Sciatic nerve (tissue), 2 donors: ENCODE measurements around the gene CCDC169. TPM values are rescaled to one million over a fixed set of nuclear protein-coding genes. Genes with fewer than 3 reads are reported as not detected.
A peak's percentile ranks its signal among the peaks of the same experiment; 100 is the strongest.
"Not testable (repeated sequence)": the region's sequence is repeated elsewhere in the genome, so short reads cannot be mapped to it uniquely, and the experiment has no call there.

Source experiments
- ATAC-seq: fragments of 200-7000 bp; cut with Tn5 transposase; one replicate; pipeline ENCODE4 v1.9.1; 2020; ENCODE audit warnings: mild to moderate bottlenecking, moderate library complexity
- DNase-seq: peaks from one replicate; pipeline ENCODE4 v3.0.0-alpha.2; 2020; ENCODE audit warnings: low spot score
- intact Hi-C: fragments of 100-400 bp; cut with DNase I; formaldehyde crosslinking; loops from one replicate; pipeline ENCODE4 v1.14.2; 2022
- total RNA-seq: library from RNA; stranded (reverse); fragmentation: NEBNext Ultra II Directional; extraction: Animal tissue kit (Norgen Biotek cat#: 25700); gene quantifications from one replicate; pipeline ENCODE4 v1.2.1, GENCODE V29; 2021
- donor health status: DM: no; HTN: no; CAD: no.
- donor health status: DM: no; HTN: no; CAD: no.

CCDC169 gene
- 0.89 TPM for total RNA-seq

- intact Hi-C loops = no loop called here
- DNase-seq = peak; percentile 80
- ATAC-seq = peak; percentile 93
Measured at GRCh38 chr13:36297366-36298338, at the start of gene CCDC169. Gene CCDC169 (minus strand): TSS chr13:36297814. CDS start chr13:36297719, 95 bp downstream.

GRCh38 chr13:36346222-36347083, 48.8 kb upstream of the CCDC169 start, which contains the start of gene SPART:
Gene SPART (minus strand): TSS chr13:36346394. CDS start chr13:36335830, 10,564 bp downstream.
- intact Hi-C loops = no loop called here
- ATAC-seq (peak; percentile 93), DNase-seq (peak; percentile 97)

- peak; percentile 83 for ATAC-seq
- intact Hi-C loops = no loop called here
Measured at GRCh38 chr13:36345438-36346221, 48.0 kb upstream of the CCDC169 start.

GRCh38 chr13:36344886-36345437, 47.3 kb upstream of the CCDC169 start:
- intact Hi-C loops = no loop called here
- no peak for DNase-seq
- no peak for ATAC-seq

More at GRCh38 chr13:36345438-36346221, 48.0 kb upstream of the CCDC169 start:
- peak; percentile 87 for DNase-seq

GRCh38 chr13:36344173-36344572, 46.6 kb upstream of the CCDC169 start:
- intact Hi-C loops = no loop called here
- no peak for DNase-seq
- ATAC-seq = no peak

GRCh38 chr13:36343766-36344165, 46.2 kb upstream of the CCDC169 start:
- DNase-seq = no peak
- intact Hi-C loops = no loop called here
- no peak for ATAC-seq

- no peak for ATAC-seq
- DNase-seq = no peak
- intact Hi-C loops = no loop called here
Measured at GRCh38 chr13:36342715-36343114, 45.1 kb upstream of the CCDC169 start.

- intact Hi-C loops = no loop called here
- DNase-seq (no peak), ATAC-seq (no peak)
Measured at GRCh38 chr13:36341718-36342117, 44.1 kb upstream of the CCDC169 start.

GRCh38 chr13:36339600-36340155, 42.1 kb upstream of the CCDC169 start:
- DNase-seq (no peak), ATAC-seq (no peak)
- intact Hi-C loops = loop anchor here (5.0 kb wide), 1 partner anchor 377 kb away; no protein-coding TSS in a partner anchor

- intact Hi-C loops = loop anchor here (5.0 kb wide), 1 partner anchor 376 kb away; no protein-coding TSS in a partner anchor
- ATAC-seq (no peak), DNase-seq (no peak)
Measured at GRCh38 chr13:36337938-36338641, 40.5 kb upstream of the CCDC169 start.

GRCh38 chr13:36332986-36333385, 35.4 kb upstream of the CCDC169 start:
- no peak for DNase-seq

GRCh38 chr13:36332255-36332654, 34.6 kb upstream of the CCDC169 start:
- DNase-seq, intact Hi-C loops, ATAC-seq: not testable (repeated sequence)

More at GRCh38 chr13:36332986-36333385, 35.4 kb upstream of the CCDC169 start:
- intact Hi-C loops = no loop called here
- ATAC-seq = no peak

GRCh38 chr13:36331280-36331679, 33.7 kb upstream of the CCDC169 start:
- ATAC-seq = no peak

GRCh38 chr13:36329361-36329760, 31.7 kb upstream of the CCDC169 start:
- intact Hi-C loops = no loop called here
- ATAC-seq (no peak), DNase-seq (no peak)

More at GRCh38 chr13:36331280-36331679, 33.7 kb upstream of the CCDC169 start:
- no peak for DNase-seq
- intact Hi-C loops = no loop called here

GRCh38 chr13:36328821-36329220, 31.2 kb upstream of the CCDC169 start:
- DNase-seq (no peak), ATAC-seq (no peak)
- intact Hi-C loops = no loop called here

- ATAC-seq = no peak
- intact Hi-C loops = no loop called here
Measured at GRCh38 chr13:36325912-36326311, 28.3 kb upstream of the CCDC169 start.

GRCh38 chr13:36324881-36325280, 27.3 kb upstream of the CCDC169 start:
- intact Hi-C loops, ATAC-seq, DNase-seq: not testable (repeated sequence)

More at GRCh38 chr13:36325912-36326311, 28.3 kb upstream of the CCDC169 start:
- no peak for DNase-seq
